Measurements from ENCODE around the gene FGD3.

The FGD3 gene

DNA sequence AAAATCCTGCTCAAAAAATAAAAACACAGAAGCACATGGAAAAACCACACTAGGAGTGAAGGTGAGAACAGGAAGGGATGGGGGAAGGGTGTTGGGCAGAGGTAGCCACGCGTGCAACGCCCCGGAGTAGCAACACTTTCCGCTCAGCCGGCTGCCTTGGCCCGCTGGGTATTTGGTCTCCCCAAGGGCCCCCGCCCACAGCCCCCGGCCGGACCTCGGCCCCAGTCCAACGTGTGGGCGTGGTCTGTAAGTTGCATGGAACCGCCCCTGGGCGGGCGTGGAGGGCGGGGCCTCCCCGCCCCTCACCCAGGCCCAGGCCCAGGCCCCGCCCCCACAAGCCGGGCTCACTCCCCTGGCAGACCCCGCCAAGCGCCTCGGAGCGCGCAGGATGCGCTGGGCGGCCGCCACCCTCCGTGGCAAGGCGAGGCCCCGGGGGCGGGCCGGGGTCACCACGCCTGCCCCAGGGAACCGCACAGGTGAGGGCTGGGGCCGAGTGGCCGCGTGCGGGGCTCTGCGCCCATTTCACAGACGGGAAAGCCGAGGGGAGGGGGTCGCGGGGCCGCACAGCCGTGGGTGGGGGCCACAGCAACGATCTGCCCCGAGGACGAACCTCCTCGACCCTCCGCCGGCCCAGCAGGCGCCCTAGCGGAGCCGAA is 111.2 kb downstream of the FGD3 start, which contains the start of gene SUSD3:
SUSD3 (plus strand) TSS at position 347 of the 656 bp plus-strand sequence; CDS start at position 389, 42 bp downstream.
- DNase-seq: peak; percentile 56

DNA sequence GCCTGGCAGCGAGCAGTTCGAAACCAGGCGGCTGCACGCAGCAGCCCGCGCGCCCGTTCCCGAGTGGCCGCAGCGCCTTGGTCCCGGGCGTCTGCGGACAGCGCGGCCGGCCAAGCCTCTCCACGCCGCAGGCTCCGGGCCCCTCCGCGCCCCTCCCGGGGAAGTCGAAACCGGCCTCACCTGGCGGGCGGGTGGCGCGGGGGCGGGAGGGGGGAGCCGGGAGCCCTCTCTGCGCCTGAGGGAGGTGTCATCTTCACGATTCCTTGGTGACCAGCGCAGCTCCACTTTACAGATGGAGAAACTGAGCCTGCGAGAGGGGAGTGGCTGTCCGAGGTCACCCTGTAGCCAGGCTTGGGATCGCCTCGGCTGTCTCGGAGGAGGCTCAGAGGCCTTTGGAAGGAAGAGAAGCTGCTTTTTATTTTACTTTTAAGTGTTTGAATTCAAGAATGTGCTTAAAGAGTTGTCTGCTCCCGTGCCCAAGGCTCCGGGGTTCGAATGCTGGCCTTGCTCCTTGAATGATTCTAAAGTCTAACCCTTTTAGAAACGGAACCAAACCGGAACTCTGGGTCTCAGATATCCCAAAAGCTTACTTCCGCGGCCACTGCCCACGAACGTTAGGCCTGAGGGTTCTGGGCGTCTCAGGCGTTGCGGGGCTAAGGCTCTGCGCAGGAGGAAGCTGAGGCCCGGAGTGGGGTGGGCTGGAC is 111.8 kb downstream of the FGD3 start:
- peak; percentile 37 for DNase-seq

- no peak for DNase-seq
These were observed 112.6 kb downstream of the FGD3 start for GRCh38 chr9:93059715-93060578.

DNA sequence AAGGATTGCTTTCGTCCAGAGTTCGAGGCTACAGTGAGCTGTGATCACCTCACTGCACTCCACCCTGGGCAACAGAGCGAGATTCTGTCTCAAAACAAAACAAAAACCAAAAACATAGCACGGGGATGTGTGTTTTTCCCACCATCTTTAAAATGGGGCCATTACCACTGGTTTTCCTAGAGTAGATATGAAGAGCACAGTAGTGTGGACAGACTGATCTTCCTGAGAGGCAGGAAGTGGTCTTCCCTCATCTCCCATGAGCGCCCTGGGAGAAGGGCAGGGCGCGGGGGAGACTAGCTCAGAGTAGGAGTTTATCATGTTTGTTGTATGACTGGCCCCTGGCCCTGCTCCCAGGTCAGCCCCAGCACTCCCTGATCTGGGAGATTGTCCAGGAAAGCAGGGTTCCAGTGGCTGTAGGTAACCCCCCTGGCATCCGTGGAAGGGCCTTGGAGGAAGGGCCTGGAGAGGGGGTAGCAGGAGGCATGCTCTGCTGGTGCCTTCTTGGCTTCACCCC is 113.5 kb downstream of the FGD3 start:
- no peak for DNase-seq

- no peak for DNase-seq
These were observed 114.0 kb downstream of the FGD3 start for GRCh38 chr9:93061260-93061751.

GRCh38 chr9:93061791-93062763 is 114.8 kb downstream of the FGD3 start:
- DNase-seq: peak; percentile 40

GRCh38 chr9:93064392-93065134 is 117.2 kb downstream of the FGD3 start:
- peak; percentile 69 for DNase-seq

DNA sequence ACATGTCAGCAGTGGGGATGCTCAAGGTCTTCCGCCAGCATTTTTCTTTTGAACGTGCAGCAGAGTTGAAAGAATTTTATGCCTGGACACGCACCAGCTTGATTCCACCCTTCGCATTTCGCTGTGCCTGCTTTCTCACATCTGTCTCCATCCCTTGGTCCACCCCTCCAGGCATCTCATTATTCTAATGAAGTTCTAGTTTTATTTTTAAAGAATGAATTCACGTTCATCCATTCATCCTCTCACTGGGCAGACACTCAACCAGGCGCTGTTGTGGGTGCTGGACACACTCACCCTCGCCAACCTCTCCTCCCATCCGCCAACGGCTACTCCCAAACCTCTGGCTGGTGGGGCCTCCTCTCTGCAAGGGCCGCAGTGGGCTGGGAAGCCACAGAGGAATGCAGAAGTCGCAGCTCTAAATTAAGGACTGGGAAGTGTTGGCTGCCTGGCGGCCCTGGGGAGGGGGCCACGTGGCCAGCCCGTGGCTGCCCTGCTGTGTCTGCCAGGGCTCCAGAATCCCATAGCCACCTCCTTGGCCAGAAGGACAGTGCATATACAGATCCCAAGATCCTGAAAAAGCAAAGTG is 117.9 kb downstream of the FGD3 start:
- no peak for DNase-seq

DNA sequence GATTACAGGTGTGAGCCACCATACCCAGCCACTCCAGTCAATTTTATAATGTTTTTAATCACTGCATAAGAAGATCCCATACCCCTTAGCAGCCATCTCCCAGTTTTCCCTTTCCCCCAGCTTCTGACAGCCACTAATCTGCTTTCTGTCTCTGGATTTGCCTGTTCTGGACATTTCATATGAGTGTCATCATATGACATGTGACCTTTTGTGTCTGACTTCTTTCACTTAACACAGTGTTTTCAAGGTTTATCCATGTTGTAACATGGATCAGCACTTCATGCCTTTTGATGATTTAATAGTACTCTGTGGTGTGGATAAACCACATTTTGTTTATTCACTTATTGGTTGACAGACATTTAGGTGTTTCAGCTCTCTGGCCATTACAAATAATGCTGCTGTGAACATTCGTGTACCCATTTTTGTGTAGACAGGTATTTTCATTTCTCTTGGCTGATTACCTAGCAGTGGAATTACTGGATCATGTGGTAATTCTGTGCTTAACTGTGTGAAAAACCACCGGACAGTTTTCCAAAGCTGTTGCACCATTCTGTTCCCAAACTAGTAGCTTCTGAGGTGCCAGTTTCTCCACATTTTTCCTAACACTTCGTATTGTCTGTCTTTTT is 119.8 kb downstream of the FGD3 start:
- DNase-seq: no peak

GRCh38 chr9:93068956-93069355 is 121.6 kb downstream of the FGD3 start:
- no peak for DNase-seq

- DNase-seq: no peak
These were observed 124.1 kb downstream of the FGD3 start for GRCh38 chr9:93071464-93071863.

GRCh38 chr9:93072383-93072795 is 125.1 kb downstream of the FGD3 start:
- DNase-seq: no peak

GRCh38 chr9:93076101-93076791 is 128.9 kb downstream of the FGD3 start:
- DNase-seq: no peak

DNA sequence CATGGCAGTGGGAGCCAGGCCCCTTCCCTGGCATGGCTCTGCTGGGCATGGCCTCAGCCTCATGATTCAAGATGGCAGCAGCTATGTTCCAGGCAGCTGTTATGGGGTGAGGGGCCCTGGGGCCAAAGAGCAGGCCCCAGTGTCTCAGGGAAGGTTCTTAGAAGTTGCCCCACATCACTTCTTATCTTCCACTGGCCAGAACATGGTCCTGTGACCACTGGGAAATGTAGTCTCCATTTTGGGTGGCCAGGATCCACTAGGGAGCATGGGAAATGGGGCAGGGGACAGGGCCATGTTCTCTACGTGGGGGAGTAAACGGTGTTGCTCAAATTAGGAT is 129.4 kb downstream of the FGD3 start:
- DNase-seq: no peak

DNA sequence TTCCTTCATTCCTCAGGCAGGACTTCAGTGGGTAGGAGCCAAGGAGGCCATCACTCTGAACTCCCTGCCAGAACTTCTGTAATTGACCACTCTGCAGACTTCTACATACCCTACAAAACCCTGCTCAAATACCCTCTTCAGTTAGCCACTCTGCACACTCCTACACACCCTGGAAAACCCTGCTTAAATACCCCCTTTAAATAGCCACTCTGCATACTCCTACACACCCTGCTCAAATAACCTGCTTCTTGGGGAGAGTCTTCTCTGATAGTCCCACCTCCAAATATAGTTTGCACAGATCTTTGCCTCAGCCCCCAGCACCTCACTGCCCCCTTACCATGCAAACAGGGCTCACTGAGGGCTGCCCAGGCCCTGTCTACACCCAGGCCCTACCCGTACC is 130.0 kb downstream of the FGD3 start:
- DNase-seq: no peak

GRCh38 chr9:93077811-93078210 is 130.5 kb downstream of the FGD3 start:
- DNase-seq: no peak

DNA sequence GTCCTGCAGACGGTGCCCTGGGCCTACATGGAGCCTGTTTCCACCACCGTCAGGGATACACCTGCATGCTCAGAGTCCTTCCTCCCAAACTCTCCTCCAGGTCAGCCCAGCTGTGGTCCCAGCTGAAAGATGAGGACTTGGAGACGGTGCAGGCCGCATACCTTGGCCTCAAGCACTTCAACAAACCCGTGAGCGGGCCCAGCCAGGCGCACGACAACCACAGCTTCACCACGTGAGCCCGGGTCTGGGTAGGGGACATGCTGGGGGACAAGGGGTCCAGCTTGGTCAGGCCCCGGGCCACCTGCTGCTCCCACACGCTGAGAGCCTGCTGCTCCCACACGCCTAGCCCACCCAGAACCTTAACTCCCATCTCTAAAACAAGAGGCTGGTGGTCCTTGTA is 132.0 kb downstream of the FGD3 start:
- no peak for DNase-seq

GRCh38 chr9:93080406-93080805 is 133.1 kb downstream of the FGD3 start:
- no peak for DNase-seq

- DNase-seq: no peak
These were observed 133.8 kb downstream of the FGD3 start for GRCh38 chr9:93081081-93081529.

DNA sequence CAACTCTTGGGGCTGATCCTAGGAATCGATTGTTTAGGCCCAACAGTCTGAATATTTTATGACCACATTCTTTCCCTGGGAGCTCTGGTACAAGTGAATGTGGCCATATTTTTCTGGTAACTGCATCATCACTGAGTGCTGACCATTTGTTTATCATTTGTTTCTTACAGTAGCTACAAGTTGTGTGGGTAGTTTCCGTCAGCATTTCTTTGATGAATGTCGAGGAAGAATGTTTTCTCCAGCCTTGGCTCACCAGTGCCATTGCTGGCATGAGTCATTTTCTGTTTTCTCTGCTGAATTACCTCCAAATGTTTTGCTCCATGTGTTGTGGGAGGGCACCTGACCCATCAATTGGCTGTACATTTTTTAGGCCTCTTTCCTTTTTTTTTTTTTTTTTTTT is 134.6 kb downstream of the FGD3 start:
- no peak for DNase-seq

All from stimulated activated CD4-positive, alpha-beta T cell treated with anti-CD3 and anti-CD28 coated beads, Interleukin-12 subunit alpha, Interleukin-12 subunit beta, amount 100 ng/mL, for 4 hours (primary cell).